SK-N-SH treated with all-trans-retinoic acid at 6 μM for 48 hours (cell line): ENCODE results near the gene TJP3.
A peak's percentile ranks its signal among the peaks of the same experiment; 100 is the strongest.

Experiments
- ATAC-seq: fragments of 200-7000 bp; cut with Tn5 transposase; 3 replicates; pipeline ENCODE4 v1.9.1; 2020; ENCODE audit warnings: mild to moderate bottlenecking, moderate library complexity
- ARNTL ChIP-seq: fragments of 450-650 bp; formaldehyde crosslinking; IDR thresholded peaks from 2 replicates; pipeline ENCODE4 v1.5.0; 2020; ENCODE audit warnings: low read depth, mild to moderate bottlenecking, moderate library complexity, borderline replicate concordance
- BACH2 ChIP-seq: fragments of 250-450 bp; sonication (Bioruptor Pico); IDR thresholded peaks from 2 replicates; pipeline ENCODE4 v1.9.0; 2021; ENCODE audit warnings: mild to moderate bottlenecking, borderline replicate concordance
- CREB5 ChIP-seq: fragments of 250-450 bp; sonication (Bioruptor Pico); IDR thresholded peaks from 2 replicates; pipeline ENCODE4 v1.5.1; 2020; ENCODE audit warnings: low read depth, mild to moderate bottlenecking, moderate library complexity
- CSDC2 ChIP-seq: fragments of 250-450 bp; sonication (Bioruptor Pico); IDR thresholded peaks from 2 replicates; pipeline ENCODE4 v1.5.0; 2020; ENCODE audit warnings: mild to moderate bottlenecking, moderate library complexity
- ESRRG ChIP-seq: fragments of 250-450 bp; sonication (Bioruptor Pico); IDR thresholded peaks from 2 replicates; pipeline ENCODE4 v1.6.1; 2021; ENCODE audit warnings: mild to moderate bottlenecking
- GLIS3 ChIP-seq: fragments of 250-450 bp; sonication (Bioruptor Pico); IDR thresholded peaks from 2 replicates; pipeline ENCODE4 v1.5.0; 2020; ENCODE audit warnings: mild to moderate bottlenecking, moderate library complexity
- ISL1 ChIP-seq: fragments of 250-450 bp; sonication (Bioruptor Pico); IDR thresholded peaks from 2 replicates; pipeline ENCODE4 v2.1.2; 2022; ENCODE audit warnings: mild to moderate bottlenecking, moderate library complexity
- OSR1 ChIP-seq: fragments of 250-450 bp; sonication (Bioruptor Pico); IDR thresholded peaks from 2 replicates; pipeline ENCODE4 v1.8.0; 2022; ENCODE audit warnings: moderate library complexity, mild to moderate bottlenecking, inconsistent platforms
- RARB ChIP-seq: fragments of 250-450 bp; sonication (Bioruptor Pico); IDR thresholded peaks from 2 replicates; pipeline ENCODE4 v1.8.0; 2021; ENCODE audit warnings: mild to moderate bottlenecking, moderate library complexity
- SNAI2 ChIP-seq: fragments of 250-450 bp; sonication (Bioruptor Pico); IDR thresholded peaks from 2 replicates; pipeline ENCODE4 v1.5.0; 2020; ENCODE audit warnings: mild to moderate bottlenecking, moderate library complexity
- TCF4 ChIP-seq: fragments of 250-450 bp; sonication (Bioruptor Pico); IDR thresholded peaks from 2 replicates; pipeline ENCODE4 v1.8.0; 2021; ENCODE audit warnings: mild to moderate bottlenecking, moderate library complexity, borderline replicate concordance
- TOX ChIP-seq: fragments of 250-450 bp; sonication (Bioruptor Pico); IDR thresholded peaks from 2 replicates; pipeline ENCODE4 v1.8.0; 2021; ENCODE audit warnings: mild to moderate bottlenecking, moderate library complexity, borderline replicate concordance
- TSHZ2 ChIP-seq: fragments of 250-450 bp; sonication (Bioruptor Pico); IDR thresholded peaks from 2 replicates; pipeline ENCODE4 v1.5.0; 2020; ENCODE audit warnings: mild to moderate bottlenecking, moderate library complexity
- ZFP3 ChIP-seq: fragments of 250-450 bp; sonication (Bioruptor Pico); IDR thresholded peaks from 2 replicates; pipeline ENCODE4 v1.5.0; 2020; ENCODE audit warnings: mild to moderate bottlenecking, moderate library complexity
- ZFP30 ChIP-seq: fragments of 450-650 bp; formaldehyde crosslinking; IDR thresholded peaks from 2 replicates; pipeline ENCODE4 v1.5.0; 2022; ENCODE audit warnings: mild to moderate bottlenecking, moderate library complexity
- ZNF565 ChIP-seq: fragments of 450-650 bp; formaldehyde crosslinking; conservative IDR thresholded peaks from 2 replicates; pipeline ENCODE4 v1.5.0; 2020; ENCODE audit warnings: low read depth, mild to moderate bottlenecking, moderate library complexity
- ZNF70 ChIP-seq: fragments of 450-650 bp; formaldehyde crosslinking; IDR thresholded peaks from 2 replicates; pipeline ENCODE4 v1.5.0; 2020; ENCODE audit warnings: mild to moderate bottlenecking, moderate library complexity
- ZNF8 ChIP-seq: fragments of 450-650 bp; formaldehyde crosslinking; IDR thresholded peaks from 2 replicates; pipeline ENCODE4 v1.5.0; 2020; ENCODE audit warnings: mild to moderate bottlenecking, moderate library complexity
- TF ChIP-seq, protein P1 (sequence below): fragments of 250-450 bp; sonication (Bioruptor Pico); IDR thresholded peaks from 2 replicates; pipeline ENCODE4 v1.8.0; 2021; ENCODE audit warnings: low read depth, mild to moderate bottlenecking, moderate library complexity, borderline replicate concordance
- TF ChIP-seq, protein P2 (sequence below): fragments of 250-450 bp; sonication (Bioruptor Pico); IDR thresholded peaks from 2 replicates; pipeline ENCODE4 v1.8.0; 2020; ENCODE audit warnings: mild to moderate bottlenecking, moderate library complexity, borderline replicate concordance

Gene TJP3

DNA sequence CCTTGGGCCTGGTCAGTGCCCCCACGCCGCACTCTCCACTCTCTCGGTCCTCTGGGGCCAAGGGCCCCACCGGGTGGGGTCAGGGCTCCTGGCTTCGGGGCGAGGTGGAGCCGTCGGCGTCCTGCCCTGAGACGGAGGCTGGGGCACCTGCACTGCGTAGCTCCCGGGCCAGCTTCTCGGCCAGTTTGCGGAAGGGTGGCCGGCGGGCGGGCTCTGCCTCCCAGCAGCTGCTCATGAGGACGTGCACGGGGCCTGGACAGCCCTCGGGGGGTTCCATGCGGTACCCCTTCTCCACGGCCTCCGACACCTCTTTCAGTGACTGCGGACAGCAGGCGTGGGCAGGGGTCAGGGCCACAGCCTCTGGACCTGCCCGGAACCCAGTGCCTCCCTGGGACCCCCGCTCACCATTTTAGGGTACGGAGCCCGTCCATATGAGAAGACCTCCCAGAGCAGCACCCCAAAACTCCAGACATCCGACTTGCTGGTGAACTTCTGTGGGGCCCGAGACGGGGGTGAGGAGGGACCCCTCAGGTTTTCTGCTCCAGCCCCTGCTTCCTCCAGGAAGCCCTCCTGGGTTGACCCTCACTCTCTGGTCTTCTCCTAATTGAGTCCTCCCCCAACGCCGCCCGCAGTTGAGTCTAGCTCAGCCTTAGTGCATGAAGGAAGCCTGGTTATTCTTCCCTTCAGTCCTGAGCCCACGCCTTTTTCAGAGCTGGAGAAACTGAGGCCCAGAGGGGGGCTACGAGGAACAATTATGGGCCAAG is 70.1 kb downstream of the TJP3 start:
- peak; percentile 16; the same call in 1 of the 3 replicates for ATAC-seq
- TF ChIP-seq OSR1 (CRISPR knock-in tag) (no peak), ARNTL (CRISPR knock-in tag) (no peak), ZFP30 (CRISPR knock-in tag) (no peak), GLIS3 (CRISPR knock-in tag) (no peak), ZFP3 (CRISPR knock-in tag) (no peak), ESRRG (no peak), SNAI2 (CRISPR knock-in tag) (no peak), TSHZ2 (no peak), CSDC2 (CRISPR knock-in tag) (no peak), RARB (no peak), CREB5 (CRISPR knock-in tag) (no peak), TOX (CRISPR knock-in tag) (no peak)
- TF ChIP-seq, protein P1, sequence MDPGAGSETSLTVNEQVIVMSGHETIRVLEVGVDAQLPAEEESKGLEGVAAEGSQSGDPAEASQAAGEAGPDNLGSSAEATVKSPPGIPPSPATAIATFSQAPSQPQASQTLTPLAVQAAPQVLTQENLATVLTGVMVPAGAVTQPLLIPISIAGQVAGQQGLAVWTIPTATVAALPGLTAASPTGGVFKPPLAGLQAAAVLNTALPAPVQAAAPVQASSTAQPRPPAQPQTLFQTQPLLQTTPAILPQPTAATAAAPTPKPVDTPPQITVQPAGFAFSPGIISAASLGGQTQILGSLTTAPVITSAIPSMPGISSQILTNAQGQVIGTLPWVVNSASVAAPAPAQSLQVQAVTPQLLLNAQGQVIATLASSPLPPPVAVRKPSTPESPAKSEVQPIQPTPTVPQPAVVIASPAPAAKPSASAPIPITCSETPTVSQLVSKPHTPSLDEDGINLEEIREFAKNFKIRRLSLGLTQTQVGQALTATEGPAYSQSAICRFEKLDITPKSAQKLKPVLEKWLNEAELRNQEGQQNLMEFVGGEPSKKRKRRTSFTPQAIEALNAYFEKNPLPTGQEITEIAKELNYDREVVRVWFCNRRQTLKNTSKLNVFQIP (CRISPR knock-in tag) = no peak
- TF ChIP-seq, protein P2, sequence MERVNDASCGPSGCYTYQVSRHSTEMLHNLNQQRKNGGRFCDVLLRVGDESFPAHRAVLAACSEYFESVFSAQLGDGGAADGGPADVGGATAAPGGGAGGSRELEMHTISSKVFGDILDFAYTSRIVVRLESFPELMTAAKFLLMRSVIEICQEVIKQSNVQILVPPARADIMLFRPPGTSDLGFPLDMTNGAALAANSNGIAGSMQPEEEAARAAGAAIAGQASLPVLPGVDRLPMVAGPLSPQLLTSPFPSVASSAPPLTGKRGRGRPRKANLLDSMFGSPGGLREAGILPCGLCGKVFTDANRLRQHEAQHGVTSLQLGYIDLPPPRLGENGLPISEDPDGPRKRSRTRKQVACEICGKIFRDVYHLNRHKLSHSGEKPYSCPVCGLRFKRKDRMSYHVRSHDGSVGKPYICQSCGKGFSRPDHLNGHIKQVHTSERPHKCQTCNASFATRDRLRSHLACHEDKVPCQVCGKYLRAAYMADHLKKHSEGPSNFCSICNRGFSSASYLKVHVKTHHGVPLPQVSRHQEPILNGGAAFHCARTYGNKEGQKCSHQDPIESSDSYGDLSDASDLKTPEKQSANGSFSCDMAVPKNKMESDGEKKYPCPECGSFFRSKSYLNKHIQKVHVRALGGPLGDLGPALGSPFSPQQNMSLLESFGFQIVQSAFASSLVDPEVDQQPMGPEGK (CRISPR knock-in tag) = no peak

- no peak for ATAC-seq
- TF ChIP-seq GLIS3 (CRISPR knock-in tag) (no peak), ISL1 (CRISPR knock-in tag) (no peak), ESRRG (no peak), CSDC2 (CRISPR knock-in tag) (no peak), BACH2 (no peak), RARB (no peak), ZNF565 (no peak), TCF4 (CRISPR knock-in tag) (no peak), ZNF70 (CRISPR knock-in tag) (no peak)
Measured at GRCh38 chr19:3778899-3779723, 70.9 kb downstream of the TJP3 start.

- ATAC-seq = no peak
- TF ChIP-seq SNAI2 (CRISPR knock-in tag) (no peak), ZNF8 (no peak), TOX (CRISPR knock-in tag) (no peak), ISL1 (CRISPR knock-in tag) (no peak), TSHZ2 (no peak), ZFP30 (CRISPR knock-in tag) (no peak)
- TF ChIP-seq, protein P1 (CRISPR knock-in tag) = no peak
- TF ChIP-seq, protein P2 (CRISPR knock-in tag) = no peak
Measured at GRCh38 chr19:3780786-3781304, 72.7 kb downstream of the TJP3 start.
